ENCODE measurements around the gene MAP3K12.

- TF ChIP-seq BCLAF1 (IDR thresholded peaks at IDR 0.05) = no peak
- TF ChIP-seq SYNCRIP (IDR thresholded peaks at IDR 0.05; ENCODE audit: insufficient read depth, low read depth, low read length) = no peak
- no peak for TF ChIP-seq WIZ (CRISPR knock-in tag; IDR thresholded peaks at IDR 0.05)
- TF ChIP-seq THYN1 (CRISPR knock-in tag; IDR thresholded peaks at IDR 0.05; ENCODE audit: borderline replicate concordance, low read depth) = no peak
- no peak for TF ChIP-seq MAX (IDR thresholded peaks at IDR 0.05)
- TF ChIP-seq NR3C1 (CRISPR knock-in tag; IDR thresholded peaks at IDR 0.05) = no peak
- TF ChIP-seq ELK4 (CRISPR knock-in tag; IDR thresholded peaks at IDR 0.05; ENCODE audit: borderline replicate concordance) = no peak
Measured at GRCh38 chr12:53504004-53504920, 5.0 kb upstream of the MAP3K12 start.

Data from HepG2 (cell line).